CD4-positive, alpha-beta T cell treated with Interleukin-1 beta for 1 hour (primary cell): Measurements from ENCODE around the gene THAP8.
"Not testable (repeated sequence)": the region's sequence is repeated elsewhere in the genome, so short reads cannot be mapped to it uniquely, and the experiment has no call there.

Experiments
- DNase-seq, 2 donors: peaks; one replicate each; pipeline ENCODE4 v3.0.0-alpha.2; 2020 to 2022

Gene THAP8, protein sequence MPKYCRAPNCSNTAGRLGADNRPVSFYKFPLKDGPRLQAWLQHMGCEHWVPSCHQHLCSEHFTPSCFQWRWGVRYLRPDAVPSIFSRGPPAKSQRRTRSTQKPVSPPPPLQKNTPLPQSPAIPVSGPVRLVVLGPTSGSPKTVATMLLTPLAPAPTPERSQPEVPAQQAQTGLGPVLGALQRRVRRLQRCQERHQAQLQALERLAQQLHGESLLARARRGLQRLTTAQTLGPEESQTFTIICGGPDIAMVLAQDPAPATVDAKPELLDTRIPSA

DNA sequence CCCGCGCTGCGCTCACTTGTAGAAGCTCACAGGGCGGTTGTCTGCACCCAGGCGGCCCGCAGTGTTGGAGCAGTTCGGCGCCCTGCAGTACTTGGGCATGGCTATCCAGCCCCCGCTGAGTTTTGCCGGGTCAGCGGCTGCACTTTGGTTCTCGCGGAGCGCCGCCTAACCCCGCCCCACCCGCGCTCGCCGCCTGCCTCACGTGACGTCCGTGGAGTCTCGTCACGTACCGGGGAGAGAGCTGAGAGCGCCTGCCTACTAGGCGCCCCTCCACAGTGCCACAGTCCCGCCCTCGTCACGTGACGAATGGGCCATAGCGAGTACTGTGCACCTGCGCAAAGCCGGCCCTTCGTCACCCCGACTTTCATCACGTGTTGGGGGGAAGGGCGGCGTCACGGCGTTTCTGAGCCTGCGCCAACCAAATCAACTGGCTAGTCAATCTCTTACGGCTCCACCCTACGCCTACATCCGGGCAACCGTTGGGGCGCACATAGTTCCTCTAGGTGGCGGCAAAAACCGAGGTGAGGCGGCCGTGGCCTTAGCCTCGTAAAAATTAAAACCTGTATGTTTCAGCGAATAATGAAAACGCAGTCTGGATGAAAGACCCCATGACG is at the start of gene THAP8:
Gene THAP8, minus strand, starts transcription at position 167 of the 614 bp plus-strand sequence. Its CDS starts 68 bp downstream, at position 99.
- peak; percentile 100 for DNase-seq

DNA sequence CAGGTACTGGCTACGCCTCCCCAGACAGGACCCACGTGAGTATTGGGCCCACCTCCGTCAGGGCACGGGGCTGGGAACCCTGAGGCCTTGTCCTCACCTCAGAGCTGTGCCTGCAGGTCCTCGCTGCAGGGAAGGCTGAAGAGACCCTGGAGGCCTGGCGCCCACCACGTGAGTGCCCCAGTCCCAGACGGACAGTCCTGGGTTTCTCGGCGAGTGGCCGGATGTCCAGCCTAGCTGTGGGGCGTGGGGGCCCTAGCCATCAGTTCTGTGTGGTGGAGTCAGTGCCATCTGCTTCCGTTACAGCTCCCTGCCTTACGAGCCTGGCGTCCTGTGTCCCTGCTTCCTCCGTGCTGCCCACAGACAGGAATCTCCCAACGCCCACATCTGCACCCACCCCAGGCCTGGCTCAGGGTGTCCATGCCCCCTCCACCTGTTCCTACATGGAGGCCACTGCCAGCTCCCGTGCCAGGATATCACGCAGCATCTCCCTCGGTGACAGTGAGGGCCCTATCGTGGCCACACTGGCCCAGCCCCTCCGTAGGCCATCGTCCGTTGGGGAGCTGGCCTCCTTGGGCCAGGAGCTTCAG is 49.0 kb upstream of the THAP8 start:
- no peak for DNase-seq

DNA sequence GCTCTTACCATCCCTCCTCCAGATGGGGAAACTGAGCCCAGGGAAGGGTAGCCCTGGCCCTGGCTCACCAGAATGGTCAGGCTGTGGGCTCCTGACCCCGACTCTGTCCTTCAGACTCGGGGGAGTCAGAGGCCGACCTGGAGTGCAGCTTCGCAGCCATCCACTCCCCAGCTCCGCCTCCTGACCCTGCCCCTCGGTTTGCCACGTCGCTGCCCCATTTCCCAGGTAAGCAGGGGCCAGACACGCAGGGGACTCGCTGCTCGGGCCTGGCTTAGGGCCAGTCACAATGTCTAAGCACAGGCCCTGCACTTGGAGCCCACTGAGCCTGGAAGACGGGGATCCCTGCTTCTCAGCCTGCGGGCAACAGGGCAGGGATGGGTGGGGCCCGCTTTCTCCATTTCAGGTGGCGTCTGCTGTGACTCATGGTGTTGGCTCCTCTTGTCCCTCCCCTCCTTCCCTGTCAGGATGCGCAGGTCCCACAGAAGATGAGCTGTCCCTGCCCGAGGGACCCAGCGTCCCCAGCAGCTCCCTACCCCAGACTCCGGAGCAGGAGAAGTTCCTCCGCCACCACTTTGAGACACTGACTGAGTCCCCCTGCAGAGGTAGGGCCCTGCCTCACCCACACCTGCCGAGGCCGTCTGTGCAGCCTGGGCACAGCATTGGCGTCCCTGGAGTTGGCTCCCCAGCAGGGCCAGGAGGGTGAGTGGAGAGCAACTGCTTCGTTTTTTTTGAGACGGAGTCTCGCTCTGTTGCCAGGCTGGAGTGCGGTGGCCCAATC is 47.7 kb upstream of the THAP8 start:
- no peak for DNase-seq

DNA sequence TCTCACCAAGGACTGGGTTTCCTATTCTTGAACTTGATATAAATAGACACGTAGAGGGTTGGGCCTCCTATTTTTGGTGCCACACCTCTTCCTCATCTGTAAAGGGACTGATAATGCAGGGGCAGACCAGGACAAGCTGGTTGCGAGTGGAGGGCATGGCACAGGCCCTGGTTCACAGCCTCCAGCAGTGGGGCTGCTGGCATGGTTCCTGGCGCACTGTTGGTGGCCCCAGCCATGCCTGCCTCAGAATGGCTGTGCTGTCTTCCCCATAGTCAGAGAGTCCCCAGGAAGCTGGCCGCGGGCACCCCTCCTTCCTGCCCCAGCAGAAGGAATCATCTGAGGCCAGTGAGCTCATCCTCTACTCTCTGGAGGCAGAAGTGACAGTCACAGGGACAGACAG is 46.4 kb upstream of the THAP8 start:
- no peak for DNase-seq

DNA sequence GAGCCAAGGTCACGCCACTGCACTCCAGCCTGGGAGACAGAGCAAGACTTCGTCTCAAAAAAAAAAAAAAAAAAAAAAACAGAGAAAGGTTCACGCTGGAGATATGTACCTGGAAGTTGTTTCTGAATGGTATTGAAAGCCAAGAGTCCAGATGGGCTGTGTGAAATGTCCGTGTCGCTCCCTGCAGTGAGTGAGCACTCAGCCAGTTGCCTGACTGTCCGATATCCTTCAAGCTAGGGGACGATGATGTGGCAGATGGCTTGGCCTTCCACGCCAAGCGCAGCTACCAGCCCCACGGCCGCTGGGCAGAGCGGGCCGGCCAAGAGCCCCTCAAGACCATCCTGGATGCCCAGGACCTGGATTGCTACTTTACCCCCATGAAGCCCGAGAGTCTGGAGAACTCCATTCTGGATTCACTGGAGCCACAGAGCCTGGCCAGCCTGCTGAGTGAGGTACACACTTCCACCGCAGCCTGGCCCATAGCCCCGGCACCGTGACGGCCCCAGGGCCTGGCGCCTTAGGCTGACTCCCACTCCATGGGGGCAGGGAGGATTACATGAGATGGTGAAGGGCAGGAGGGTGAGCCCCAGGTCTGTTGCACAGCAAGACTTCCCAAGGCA is 45.2 kb upstream of the THAP8 start:
- no peak for DNase-seq

DNA sequence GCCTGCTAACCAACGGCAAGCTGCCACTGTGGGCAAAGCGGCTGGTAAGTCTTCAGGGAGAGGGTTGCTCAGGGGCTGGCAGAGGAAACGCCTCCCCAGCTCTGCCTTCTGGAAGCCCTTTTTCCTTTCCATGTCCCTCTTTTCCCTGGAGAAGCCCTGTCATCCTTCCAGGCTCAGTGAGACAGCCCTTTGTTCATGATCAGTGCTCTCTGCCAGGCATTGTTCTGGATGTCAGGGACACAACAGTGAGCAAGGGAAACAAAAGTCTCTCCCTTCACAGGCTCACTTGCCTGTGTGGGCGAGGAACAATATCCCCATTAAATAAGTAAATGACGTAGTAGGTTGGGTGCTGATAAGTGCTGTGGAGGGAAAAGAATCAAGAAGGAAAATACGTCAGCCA is 43.0 kb upstream of the THAP8 start:
- no peak for DNase-seq

DNA sequence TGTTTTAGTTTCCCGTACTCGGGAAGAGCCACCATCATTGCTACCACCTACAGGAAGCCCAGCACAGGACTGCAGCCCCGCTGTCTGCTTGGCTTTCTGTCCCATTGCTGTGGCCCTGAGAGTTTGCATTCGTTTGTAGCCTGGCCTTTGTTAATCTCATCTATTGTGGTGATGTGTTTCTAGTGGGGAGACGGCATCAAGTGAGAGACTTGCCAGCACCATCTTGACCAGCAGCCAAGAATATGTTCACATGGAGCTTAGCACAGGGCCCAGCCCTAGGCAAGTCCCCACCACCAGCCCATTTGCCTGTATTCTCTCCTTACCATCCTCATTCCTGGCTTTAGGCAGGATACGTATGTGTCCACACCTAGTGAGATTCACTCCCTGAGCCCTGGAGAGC is 39.6 kb upstream of the THAP8 start:
- no peak for DNase-seq

DNA sequence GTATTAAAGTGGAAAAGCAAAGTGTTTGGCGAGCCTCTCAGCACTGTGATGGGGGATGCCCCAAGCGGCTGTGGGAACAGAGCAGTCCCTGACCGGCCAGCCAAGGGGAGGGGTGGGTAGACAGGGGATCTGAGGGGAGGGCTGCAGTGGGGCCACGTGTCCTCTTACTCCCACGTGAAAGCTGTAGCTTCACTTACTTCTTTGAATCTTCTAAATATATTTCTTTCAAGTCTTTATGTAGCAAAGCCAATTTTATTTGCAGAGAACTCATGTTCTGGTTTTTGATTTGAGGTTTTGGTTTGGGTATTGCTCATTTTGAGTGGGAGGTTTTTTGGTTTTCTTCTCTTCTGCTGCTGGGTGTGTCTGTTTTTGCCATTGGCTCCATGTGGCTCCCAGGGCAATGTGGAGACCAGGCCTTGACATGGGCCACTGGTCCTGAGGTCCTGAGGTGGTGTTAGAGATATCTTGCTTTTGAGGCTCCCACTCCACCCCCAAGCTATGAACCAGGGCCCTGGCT is 39.1 kb upstream of the THAP8 start:
- DNase-seq = no peak

DNA sequence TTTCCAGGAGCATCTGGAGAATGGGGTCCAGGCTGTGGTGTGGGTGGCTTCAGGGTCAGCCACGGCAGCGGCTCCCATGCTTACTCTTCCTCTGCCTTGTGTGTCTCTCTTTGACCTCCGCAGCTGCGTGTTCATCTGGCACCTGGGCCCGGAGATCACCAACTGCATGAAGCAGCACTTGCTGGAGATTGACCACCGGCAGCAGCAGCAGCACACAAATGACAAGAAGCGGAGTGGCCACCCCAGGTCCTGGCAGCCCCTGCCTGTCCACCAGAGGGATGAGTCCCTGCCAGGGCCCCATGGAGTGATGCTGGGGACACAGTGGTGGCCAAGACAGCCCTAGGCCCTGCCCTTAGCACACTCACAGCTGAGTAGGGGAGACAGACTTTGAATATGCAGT is 38.5 kb upstream of the THAP8 start:
- no peak for DNase-seq

DNA sequence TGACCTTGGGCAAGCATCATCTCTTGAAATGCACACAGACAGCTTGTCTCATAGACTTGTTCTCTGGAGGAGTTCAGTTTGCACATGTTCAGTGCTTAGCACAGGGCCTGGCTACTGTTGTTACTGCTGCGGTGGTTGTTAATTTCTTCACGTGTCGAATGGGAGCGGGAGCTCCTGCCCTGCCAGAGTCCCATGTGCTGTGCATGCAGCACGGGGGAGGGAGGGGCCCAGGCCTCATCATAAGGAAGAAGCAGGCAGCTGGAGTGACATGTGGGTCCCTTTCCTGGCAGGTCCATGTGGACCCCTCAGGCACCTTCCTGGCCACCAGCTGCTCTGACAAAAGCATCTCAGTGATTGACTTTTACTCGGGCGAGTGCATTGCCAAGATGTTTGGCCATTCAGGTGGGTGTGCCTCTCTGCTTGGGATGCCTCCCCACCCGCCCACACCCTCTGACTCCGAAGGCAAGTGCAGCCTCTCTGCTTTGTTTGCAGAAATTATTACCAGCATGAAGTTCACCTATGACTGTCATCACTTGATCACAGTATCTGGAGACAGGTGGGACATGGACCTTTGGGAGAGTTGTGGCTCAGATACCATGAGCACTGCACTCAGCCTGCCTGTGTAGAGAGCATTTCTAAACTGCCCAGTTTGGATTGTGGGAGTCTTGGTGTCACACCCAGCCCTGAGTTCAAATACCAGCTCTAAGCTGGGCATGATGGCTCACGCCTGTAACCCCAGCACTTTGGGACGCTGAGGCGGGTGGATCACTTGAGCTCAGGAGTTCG is 37.0 kb upstream of the THAP8 start:
- no peak for DNase-seq

DNA sequence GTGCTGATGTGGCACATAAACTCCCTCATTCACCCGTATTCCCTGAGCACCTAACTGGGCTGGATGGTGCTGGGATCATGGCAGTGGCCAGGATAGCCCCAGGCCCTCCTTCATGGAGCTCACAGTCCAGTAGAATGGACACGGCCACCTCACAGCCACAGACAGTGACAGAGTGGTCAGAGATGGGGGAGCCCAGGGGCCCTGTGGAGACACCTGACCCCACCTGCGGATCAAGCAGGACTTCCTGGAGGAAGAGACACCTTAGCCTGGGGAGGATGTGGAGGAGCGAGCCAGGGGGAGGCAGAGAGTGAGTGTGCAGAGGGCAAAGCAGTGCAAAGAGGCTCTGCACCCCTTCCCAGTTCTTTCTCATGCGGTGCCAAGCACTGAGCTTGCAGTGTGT is 35.8 kb upstream of the THAP8 start:
- DNase-seq = no peak

DNA sequence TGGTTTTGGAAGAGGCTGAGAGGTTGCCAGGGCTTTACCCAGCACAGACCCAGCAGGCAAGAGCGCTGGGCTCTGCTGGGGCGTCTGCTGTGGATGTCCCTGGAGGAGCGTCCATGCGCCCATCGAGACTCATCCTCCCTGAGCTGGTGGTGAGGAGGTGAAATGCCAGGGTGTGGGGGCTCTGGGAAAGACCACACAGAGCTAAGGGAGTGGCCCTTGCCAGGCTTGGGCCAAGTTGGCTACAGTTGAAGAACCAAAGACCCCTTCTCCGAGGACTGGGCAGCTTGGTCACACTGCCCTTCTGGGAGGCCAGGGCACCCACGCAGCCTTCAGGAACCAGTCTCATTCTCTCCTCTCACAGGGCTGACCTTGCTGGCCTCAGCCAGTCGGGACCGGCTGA is 32.2 kb upstream of the THAP8 start:
- no peak for DNase-seq

DNA sequence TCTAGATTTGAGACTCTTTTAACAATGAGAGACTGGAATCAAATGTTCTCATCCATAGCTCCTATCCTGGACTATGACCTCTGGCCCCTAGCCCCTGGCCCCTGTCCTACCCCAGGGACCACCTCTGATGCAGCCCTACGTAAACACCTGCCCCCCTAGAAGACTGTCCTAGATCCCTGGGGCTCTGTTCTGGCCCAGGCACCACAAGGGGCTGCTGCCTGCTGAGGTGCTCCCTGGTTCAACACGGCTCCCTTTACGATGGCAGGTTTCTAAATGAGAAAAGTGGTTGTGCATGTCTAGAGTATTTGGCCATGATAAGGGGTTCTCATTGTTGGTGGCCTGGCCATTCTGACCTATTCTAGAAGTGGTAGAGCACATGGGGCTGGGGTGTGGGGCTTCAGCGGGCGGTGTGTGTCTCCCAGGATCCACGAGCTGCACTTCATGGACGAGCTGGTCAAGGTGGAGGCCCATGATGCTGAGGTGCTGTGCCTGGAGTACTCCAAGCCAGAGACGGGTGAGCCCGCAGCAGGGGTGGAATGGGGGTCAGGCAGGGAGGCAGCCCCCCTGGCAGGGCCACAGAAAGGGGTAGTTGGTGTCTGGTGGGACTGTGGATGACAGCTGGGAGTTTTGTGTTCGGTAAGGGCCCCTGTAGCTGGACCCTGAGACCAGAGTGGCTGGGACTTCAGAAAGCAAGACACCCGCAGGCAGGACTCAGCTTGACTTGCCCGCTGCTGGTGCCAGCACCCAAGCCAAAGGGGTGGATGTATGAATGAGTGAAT is 30.3 kb upstream of the THAP8 start:
- no peak for DNase-seq

DNA sequence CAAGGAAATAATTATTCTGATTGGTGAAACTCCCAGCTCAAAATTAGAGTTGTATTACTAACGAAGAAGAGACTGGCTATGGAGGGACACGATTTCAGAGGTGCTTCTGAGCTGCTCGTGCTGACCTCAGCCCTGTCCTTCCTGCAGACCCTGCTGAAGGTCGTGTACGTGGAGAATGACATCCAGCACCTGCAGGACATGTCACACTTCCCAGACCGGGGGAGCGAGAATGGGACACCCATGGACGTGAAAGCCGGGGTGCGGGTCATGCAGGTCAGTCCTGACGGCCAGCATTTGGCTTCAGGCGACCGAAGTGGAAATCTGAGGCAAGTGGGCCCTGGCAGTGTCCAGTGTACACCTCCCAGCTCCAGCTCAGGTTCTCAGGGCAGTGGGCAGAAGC is 28.8 kb upstream of the THAP8 start:
- DNase-seq = no peak

DNA sequence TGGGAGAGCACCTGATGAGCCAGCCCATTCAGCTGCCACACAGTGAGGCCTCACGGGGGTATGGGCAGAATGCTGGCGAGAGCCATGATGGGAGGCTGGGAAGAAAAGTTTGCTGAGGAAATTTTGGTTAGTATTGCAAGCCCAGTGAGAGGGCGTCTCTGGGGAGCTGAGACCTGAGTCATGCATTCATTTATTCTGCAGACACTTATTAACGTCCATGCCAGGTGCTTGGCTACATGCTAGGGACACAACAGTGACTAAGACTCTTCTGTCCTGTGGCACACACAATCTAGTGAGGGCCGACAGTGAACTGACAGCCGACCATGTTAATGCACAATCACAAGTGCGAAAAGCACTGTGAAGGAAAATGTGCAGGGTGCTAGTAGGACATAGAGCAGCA is 27.8 kb upstream of the THAP8 start:
- no peak for DNase-seq

DNA sequence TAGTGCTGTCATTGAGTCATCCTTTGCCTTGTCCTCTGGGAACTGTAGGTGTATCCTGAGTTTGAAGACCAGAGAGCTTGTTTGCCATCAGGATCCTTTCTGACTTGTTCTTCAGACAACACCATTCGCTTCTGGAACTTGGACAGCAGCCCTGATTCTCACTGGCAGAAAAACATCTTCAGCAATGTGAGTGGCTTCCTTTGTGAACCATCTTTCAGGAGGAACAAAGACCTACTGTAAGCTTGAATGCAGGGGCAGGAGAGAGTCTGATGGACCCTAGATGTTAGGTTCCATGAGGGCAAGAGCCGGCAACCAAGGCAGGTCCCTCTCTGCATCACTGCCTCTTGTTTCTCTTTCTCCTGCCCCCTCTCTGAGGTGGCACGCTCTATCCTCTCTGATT is 27.3 kb upstream of the THAP8 start:
- no peak for DNase-seq

DNA sequence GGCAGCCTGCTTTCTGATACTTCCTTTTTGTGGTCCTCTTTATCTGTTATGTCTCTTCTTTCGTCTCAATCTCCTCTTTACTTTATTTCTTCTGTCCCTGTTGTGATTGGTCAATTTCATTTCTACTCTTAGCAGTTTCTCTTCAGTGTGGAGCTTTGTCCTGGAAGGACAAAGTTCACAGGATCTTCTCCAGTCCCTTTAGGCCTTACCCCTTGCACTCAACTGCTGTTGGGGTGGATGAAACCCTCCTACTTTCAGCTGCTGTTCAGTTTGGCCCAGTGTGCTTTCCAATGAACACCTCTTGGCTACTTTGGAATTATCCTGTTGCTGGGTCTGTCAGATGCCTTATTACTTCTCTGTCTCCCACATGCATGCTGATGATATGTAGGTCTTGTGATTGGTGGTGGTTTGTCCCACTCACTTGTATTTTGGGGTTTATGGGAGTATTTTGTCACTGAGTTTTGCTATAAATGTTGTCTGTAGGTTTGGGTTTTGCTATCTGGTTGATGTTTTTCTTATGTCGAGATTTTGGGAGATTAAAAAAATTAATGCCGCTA is 25.4 kb upstream of the THAP8 start:
- DNase-seq = no peak

DNA sequence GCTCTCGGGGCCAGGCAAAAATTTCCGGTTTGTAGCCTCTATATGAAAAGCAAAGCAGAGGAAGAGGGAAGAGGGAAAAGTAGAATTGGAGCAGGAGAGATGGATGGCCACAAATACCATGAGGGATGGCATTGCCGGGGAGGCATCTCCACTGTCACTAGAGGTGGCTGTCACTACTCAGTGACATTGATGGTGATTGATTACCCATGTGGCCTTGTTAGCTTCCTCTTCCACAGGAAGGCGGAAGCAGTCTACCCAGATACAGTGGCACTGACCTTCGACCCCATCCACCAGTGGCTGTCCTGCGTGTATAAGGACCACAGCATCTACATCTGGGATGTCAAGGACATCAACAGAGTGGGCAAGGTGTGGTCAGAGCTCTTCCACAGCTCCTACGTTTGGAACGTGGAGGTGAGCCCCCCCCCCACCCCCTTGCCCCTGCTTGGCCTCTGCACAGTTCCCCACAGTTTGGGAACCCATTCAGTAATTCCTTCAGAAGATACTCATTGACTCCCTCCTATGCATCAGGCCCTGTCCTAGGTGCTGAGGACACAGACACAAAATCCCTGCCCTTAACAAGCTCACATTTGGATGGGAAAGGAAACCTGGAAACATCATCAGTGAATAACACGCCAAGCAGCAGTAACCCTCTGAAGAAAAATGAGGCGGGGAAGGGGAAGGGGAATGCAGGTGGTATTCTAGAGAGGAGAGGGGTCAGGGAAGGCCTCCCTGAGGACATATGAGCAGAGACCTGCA is 19.2 kb upstream of the THAP8 start:
- no peak for DNase-seq

DNA sequence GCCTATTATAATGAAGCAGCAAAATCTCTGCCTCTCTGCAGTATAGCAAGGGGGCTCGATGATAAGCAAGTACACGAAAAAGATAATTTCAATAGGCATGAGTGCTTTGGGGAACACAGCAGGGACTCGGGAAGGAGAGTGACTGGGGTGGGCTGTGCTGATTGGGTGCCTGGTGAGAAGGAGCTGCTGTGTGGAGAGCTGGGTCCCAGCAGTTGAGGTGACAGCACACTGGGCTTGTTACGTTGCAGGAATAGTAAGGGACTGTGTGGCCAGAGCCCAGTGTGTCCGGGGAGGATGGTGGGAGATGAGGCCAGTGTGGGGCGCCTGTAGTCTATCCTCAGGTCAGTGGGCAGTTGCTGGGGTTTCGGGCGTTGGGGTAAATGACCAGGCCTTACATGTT is 18.0 kb upstream of the THAP8 start:
- no peak for DNase-seq

DNA sequence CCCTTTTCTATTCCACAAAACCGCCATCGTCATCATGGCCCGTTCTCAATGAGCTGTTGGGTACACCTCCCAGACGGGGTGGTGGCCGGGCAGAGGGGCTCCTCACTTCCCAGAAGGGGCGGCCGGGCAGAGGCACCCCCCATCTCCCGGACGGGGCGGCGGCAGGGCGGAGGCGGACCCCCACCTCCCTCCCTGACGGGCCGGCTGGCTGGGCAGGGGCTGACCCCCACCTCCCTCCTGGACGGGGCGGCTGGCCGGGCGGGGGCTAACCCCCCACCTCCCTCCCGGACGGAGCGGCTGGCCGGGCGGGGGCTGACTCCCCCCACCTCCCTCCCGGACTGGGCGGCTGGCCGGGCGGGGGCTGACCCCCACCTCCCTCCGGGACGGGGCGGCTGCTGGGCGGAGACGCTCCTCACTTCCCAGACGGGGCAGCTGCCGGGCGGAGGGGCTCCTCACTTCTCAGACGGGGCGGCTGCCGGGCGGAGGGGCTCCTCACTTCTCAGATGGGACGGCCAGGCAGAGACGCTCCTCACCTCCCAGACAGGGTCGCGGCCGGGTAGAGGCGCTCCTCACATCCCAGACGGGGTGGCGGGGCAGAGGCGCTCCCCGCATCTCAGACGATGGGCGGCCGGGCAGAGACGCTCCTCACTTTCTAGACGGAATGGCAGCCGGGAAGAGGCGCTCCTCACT is 14.9 kb upstream of the THAP8 start:
- DNase-seq = not testable (repeated sequence)
